GM12878 (cell line): ENCODE results near the gene UBXN11. TPM values are rescaled to one million over a fixed set of nuclear protein-coding genes. Genes with fewer than 3 reads are reported as not detected.

Experiments used
- BHLHE40 ChIP-seq, 2 experiments: fragments of 450-650 bp in 1 of 2; IDR thresholded peaks; 2 replicates each; pipeline ENCODE4 v1.6.1; 2011 to 2017; ENCODE audit warnings: low read depth in 2 of 2, borderline replicate concordance in 1 of 2, improper control_type of control experiment in 1 of 2, low read length in 1 of 2, mild to moderate bottlenecking in 1 of 2
- CREB1 ChIP-seq: IDR thresholded peaks from 2 replicates; pipeline ENCODE4 v1.6.1; 2012; ENCODE audit warnings: low read depth, mild to moderate bottlenecking, inconsistent platforms
- PML ChIP-seq: IDR thresholded peaks from 2 replicates; pipeline ENCODE4 v1.6.1; 2012; ENCODE audit warnings: low read length, inconsistent platforms
- RFX5 ChIP-seq: IDR thresholded peaks from 2 replicates; pipeline ENCODE4 v1.6.1; 2011; ENCODE audit warnings: low read depth, low read length, improper control_type of control experiment
- SUZ12 ChIP-seq: fragments of 200-600 bp; sonication (generic); IDR thresholded peaks from one replicate; pipeline ENCODE4 v1.6.1; 2018; ENCODE audit warnings: antibody characterized with exemption, mild to moderate bottlenecking; ENCODE audit not compliant: unreplicated experiment
- ZNF207 ChIP-seq: fragments of 450-650 bp; IDR thresholded peaks from 2 replicates; pipeline ENCODE4 v1.6.1; 2014; ENCODE audit warnings: antibody characterized with exemption, mild to moderate bottlenecking, borderline replicate concordance
- ZSCAN29 ChIP-seq: fragments of 450-650 bp; IDR thresholded peaks from 2 replicates; pipeline ENCODE4 v1.6.1; 2017; ENCODE audit warnings: mild to moderate bottlenecking, moderate library complexity
- polyA plus RNA-seq, 11 experiments: library from polyadenylated mRNA; depleted of rRNA in 4 of 11; unstranded in 6 of 11; stranded (reverse) in 5 of 11; fragments of >200 nt; fragmentation: Nextera tagmentation in 4 of 11; fragmentation: Illumina TruSeq in 1 of 11; extraction: Ambion mirVana in 4 of 11; extraction: Trizol in 1 of 11; gene quantifications; 1 replicate in 1 of 11; 2 replicates in 10 of 11; pipeline versions ENCODE4 v1.2.1 to v1.2.3, GENCODE V29; 2011 to 2016; ENCODE audit warnings: inconsistent platforms in 2 of 11, missing spikeins in 2 of 11, low read depth in 1 of 11
- total RNA-seq, 4 experiments: library from RNA; depleted of rRNA in 3 of 4; stranded (reverse); fragments of >200 nt in 3 of 4; fragmentation: Illumina TruSeq in 1 of 4; extraction: Trizol in 1 of 4; gene quantifications; 2 replicates each; pipeline versions ENCODE4 v1.2.1 to v1.2.3, GENCODE V29; 2013 to 2021
- TF ChIP-seq, protein P1 (sequence below): fragments of 450-650 bp; IDR thresholded peaks from 2 replicates; pipeline ENCODE4 v1.6.1; 2017; ENCODE audit warnings: mild to moderate bottlenecking, moderate library complexity
- TF ChIP-seq, protein P2 (sequence below): fragments of 450-650 bp; conservative IDR thresholded peaks from 2 replicates; pipeline ENCODE4 v1.6.1; 2017; ENCODE audit warnings: mild to moderate bottlenecking, moderate library complexity
- TF ChIP-seq, protein P3 (sequence below): IDR thresholded peaks from 2 replicates; pipeline ENCODE4 v1.6.1; 2012; ENCODE audit warnings: low read depth, low read length, improper control_type of control experiment
- TF ChIP-seq, protein P4 (sequence below): fragments of 450-650 bp; IDR thresholded peaks from 2 replicates; pipeline ENCODE4 v1.6.1; 2017; ENCODE audit warnings: mild to moderate bottlenecking, low read depth, inconsistent platforms; ENCODE audit not compliant: poor library complexity, severe bottlenecking
- TF ChIP-seq, protein P5 (sequence below): fragments of 450-650 bp; IDR thresholded peaks from 2 replicates; pipeline ENCODE4 v1.6.1; 2018; ENCODE audit warnings: mild to moderate bottlenecking, low read depth, moderate library complexity; ENCODE audit not compliant: partially characterized antibody
- TF ChIP-seq, protein P6 (sequence below): IDR thresholded peaks from 2 replicates; pipeline ENCODE4 v1.6.1; 2012; ENCODE audit warnings: low read length, inconsistent platforms

The UBXN11 gene
- total and polyA plus RNA-seq, 10 of the 15 experiments (the other 5 are each of a cell fraction or from before 2014, with no cell fraction given): 0.32 to 34.4 (median 9.6) TPM

DNA sequence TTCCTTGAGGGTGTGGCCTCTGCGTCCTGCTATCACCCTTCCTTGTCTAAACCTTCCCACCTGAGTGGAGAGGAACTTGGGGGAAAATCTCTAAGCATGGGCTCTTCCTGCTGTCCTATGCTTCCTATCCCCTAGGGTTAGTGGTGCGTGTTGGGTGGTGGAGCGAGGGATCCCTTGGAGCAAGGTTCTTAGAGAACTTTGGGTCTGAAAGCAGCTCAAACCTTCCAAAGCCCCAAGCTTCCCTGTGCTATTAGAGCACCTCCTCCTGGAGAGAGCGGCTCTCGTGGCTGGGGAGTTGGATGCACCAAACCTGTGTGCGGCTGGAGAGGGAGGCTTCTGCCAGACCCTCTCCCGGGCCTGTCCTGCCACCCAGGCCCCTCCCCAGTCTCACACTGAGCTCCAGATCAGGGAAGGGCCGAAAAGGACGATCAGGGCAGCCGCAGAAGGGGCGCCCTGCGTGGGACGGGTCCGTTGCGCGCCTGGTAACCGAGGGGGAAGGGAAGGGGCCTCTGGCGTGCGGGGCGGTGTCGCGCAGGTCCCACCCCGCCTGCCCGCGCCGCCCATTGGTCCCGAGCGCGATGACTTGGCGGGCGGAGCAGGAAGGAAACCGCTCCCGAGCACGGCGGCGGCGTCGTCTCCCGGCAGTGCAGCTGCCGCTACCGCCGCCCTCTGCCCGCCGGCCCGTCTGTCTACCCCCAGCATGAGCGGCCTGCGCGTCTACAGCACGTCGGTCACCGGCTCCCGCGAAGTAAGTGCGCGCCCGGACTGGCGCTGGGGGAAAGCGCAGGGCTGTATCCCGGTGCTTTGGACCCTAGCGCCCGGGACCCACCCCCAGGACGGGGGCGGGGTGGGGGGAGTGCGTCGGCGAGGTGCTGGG lies 26.7 kb downstream of the UBXN11 start, which contains the start of gene SH3BGRL3 (continued):
- peak in 1 of 2 experiments; percentile 84; a peak in 2 of 4 replicates for TF ChIP-seq BHLHE40 (IDR thresholded peaks at IDR 0.05; ENCODE audit: borderline replicate concordance in 1 of 2, low read depth in 2 of 2, low read length in 1 of 2)
- TF ChIP-seq, protein P1, sequence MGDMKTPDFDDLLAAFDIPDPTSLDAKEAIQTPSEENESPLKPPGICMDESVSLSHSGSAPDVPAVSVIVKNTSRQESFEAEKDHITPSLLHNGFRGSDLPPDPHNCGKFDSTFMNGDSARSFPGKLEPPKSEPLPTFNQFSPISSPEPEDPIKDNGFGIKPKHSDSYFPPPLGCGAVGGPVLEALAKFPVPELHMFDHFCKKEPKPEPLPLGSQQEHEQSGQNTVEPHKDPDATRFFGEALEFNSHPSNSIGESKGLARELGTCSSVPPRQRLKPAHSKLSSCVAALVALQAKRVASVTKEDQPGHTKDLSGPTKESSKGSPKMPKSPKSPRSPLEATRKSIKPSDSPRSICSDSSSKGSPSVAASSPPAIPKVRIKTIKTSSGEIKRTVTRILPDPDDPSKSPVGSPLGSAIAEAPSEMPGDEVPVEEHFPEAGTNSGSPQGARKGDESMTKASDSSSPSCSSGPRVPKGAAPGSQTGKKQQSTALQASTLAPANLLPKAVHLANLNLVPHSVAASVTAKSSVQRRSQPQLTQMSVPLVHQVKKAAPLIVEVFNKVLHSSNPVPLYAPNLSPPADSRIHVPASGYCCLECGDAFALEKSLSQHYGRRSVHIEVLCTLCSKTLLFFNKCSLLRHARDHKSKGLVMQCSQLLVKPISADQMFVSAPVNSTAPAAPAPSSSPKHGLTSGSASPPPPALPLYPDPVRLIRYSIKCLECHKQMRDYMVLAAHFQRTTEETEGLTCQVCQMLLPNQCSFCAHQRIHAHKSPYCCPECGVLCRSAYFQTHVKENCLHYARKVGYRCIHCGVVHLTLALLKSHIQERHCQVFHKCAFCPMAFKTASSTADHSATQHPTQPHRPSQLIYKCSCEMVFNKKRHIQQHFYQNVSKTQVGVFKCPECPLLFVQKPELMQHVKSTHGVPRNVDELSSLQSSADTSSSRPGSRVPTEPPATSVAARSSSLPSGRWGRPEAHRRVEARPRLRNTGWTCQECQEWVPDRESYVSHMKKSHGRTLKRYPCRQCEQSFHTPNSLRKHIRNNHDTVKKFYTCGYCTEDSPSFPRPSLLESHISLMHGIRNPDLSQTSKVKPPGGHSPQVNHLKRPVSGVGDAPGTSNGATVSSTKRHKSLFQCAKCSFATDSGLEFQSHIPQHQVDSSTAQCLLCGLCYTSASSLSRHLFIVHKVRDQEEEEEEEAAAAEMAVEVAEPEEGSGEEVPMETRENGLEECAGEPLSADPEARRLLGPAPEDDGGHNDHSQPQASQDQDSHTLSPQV: no peak
- TF ChIP-seq, protein P2, sequence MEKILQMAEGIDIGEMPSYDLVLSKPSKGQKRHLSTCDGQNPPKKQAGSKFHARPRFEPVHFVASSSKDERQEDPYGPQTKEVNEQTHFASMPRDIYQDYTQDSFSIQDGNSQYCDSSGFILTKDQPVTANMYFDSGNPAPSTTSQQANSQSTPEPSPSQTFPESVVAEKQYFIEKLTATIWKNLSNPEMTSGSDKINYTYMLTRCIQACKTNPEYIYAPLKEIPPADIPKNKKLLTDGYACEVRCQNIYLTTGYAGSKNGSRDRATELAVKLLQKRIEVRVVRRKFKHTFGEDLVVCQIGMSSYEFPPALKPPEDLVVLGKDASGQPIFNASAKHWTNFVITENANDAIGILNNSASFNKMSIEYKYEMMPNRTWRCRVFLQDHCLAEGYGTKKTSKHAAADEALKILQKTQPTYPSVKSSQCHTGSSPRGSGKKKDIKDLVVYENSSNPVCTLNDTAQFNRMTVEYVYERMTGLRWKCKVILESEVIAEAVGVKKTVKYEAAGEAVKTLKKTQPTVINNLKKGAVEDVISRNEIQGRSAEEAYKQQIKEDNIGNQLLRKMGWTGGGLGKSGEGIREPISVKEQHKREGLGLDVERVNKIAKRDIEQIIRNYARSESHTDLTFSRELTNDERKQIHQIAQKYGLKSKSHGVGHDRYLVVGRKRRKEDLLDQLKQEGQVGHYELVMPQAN: peak; percentile 88
- no peak for TF ChIP-seq CREB1
- TF ChIP-seq SUZ12: no peak
- TF ChIP-seq PML: no peak
- TF ChIP-seq RFX5: no peak; the same call in 1 of the 2 replicates
- TF ChIP-seq, protein P3, sequence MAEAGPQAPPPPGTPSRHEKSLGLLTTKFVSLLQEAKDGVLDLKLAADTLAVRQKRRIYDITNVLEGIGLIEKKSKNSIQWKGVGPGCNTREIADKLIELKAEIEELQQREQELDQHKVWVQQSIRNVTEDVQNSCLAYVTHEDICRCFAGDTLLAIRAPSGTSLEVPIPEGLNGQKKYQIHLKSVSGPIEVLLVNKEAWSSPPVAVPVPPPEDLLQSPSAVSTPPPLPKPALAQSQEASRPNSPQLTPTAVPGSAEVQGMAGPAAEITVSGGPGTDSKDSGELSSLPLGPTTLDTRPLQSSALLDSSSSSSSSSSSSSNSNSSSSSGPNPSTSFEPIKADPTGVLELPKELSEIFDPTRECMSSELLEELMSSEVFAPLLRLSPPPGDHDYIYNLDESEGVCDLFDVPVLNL: no peak
- no peak for TF ChIP-seq ZSCAN29
- TF ChIP-seq, protein P4, sequence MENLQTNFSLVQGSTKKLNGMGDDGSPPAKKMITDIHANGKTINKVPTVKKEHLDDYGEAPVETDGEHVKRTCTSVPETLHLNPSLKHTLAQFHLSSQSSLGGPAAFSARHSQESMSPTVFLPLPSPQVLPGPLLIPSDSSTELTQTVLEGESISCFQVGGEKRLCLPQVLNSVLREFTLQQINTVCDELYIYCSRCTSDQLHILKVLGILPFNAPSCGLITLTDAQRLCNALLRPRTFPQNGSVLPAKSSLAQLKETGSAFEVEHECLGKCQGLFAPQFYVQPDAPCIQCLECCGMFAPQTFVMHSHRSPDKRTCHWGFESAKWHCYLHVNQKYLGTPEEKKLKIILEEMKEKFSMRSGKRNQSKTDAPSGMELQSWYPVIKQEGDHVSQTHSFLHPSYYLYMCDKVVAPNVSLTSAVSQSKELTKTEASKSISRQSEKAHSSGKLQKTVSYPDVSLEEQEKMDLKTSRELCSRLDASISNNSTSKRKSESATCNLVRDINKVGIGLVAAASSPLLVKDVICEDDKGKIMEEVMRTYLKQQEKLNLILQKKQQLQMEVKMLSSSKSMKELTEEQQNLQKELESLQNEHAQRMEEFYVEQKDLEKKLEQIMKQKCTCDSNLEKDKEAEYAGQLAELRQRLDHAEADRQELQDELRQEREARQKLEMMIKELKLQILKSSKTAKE: no peak
- TF ChIP-seq, protein P5, sequence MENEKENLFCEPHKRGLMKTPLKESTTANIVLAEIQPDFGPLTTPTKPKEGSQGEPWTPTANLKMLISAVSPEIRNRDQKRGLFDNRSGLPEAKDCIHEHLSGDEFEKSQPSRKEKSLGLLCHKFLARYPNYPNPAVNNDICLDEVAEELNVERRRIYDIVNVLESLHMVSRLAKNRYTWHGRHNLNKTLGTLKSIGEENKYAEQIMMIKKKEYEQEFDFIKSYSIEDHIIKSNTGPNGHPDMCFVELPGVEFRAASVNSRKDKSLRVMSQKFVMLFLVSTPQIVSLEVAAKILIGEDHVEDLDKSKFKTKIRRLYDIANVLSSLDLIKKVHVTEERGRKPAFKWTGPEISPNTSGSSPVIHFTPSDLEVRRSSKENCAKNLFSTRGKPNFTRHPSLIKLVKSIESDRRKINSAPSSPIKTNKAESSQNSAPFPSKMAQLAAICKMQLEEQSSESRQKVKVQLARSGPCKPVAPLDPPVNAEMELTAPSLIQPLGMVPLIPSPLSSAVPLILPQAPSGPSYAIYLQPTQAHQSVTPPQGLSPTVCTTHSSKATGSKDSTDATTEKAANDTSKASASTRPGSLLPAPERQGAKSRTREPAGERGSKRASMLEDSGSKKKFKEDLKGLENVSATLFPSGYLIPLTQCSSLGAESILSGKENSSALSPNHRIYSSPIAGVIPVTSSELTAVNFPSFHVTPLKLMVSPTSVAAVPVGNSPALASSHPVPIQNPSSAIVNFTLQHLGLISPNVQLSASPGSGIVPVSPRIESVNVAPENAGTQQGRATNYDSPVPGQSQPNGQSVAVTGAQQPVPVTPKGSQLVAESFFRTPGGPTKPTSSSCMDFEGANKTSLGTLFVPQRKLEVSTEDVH: no peak
- TF ChIP-seq ZNF207: no peak
- TF ChIP-seq, protein P6, sequence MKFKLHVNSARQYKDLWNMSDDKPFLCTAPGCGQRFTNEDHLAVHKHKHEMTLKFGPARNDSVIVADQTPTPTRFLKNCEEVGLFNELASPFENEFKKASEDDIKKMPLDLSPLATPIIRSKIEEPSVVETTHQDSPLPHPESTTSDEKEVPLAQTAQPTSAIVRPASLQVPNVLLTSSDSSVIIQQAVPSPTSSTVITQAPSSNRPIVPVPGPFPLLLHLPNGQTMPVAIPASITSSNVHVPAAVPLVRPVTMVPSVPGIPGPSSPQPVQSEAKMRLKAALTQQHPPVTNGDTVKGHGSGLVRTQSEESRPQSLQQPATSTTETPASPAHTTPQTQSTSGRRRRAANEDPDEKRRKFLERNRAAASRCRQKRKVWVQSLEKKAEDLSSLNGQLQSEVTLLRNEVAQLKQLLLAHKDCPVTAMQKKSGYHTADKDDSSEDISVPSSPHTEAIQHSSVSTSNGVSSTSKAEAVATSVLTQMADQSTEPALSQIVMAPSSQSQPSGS: no peak
